Measurements from ENCODE around the gene USP5.

- TF ChIP-seq POLR2A (IDR thresholded peaks at IDR 0.05) (no peak), CTCF (IDR thresholded peaks at IDR 0.05) (no peak), EP300 (IDR thresholded peaks at IDR 0.05) (no peak)
These were observed 32.6 kb upstream of the USP5 start for GRCh38 chr12:6819106-6820030.
